ENCODE results near the gene TMEM242. TPM values are rescaled to one million over a fixed set of nuclear protein-coding genes. Genes with fewer than 3 reads are reported as not detected.

Gene TMEM242
- total and polyA plus RNA-seq, 2 donors (not counting 3 experiments of a cell fraction or from before 2014, with no cell fraction given): 5.3 to 15.5 TPM

- H3K9ac ChIP-seq (replicated peaks; ENCODE audit: extremely low read depth, insufficient read depth, low read length): no peak overlapping the region
- TF ChIP-seq CTCF (IDR thresholded peaks at IDR 0.05; ENCODE audit: extremely low read depth in 1 of 2, insufficient read depth in 1 of 2, low read depth in 1 of 2, low read length in 2 of 2) (no peak), POLR2A (IDR thresholded peaks at IDR 0.05; ENCODE audit: low read depth, low read length) (no peak)
- intact Hi-C loops (cut with micrococcal nuclease): loop anchor here (5.0 kb wide), 1 partner anchor 239 kb away; no protein-coding TSS in a partner anchor
- no peaks in the 10 kb centered on the region for H3K27me3 ChIP-seq (ENCODE audit: control insufficient read depth in 2 of 2, insufficient read depth in 2 of 2, low read length in 2 of 2)
- no peak for FAIRE-seq
- no peak overlapping the region for H2AFZ ChIP-seq (ENCODE audit: low read depth, low read length)
- H3K4me2 ChIP-seq (ENCODE audit: insufficient read depth, low read length): no peak overlapping the region
- no peak overlapping the region for H3K4me3 ChIP-seq (replicated peaks in 1 of 3; ENCODE audit: insufficient read depth in 1 of 3, low read depth in 1 of 3, low read length in 3 of 3)
- no TSS peak for BruUV-seq (replicated peaks)
- dilution Hi-C loops (cut with MboI; ENCODE audit: extremely low pct_ligation_motif_present, low sequenced_read_pairs): no loop called here
- H4K20me1 ChIP-seq (replicated peaks; ENCODE audit: control insufficient read depth, extremely low read depth, insufficient read depth, low read length): no peaks in the 10 kb centered on the region
- CTCF ChIA-PET: interaction anchor here (1.0 to 1.3 kb wide), 3 partner anchors 18 to 52 kb away, joined by 3 to 4 read pairs (median 4); no protein-coding TSS in a partner anchor
- no peak overlapping the region for H3K27ac ChIP-seq (ENCODE audit: insufficient read depth, low read depth, low read length)
- H3K79me2 ChIP-seq (ENCODE audit: control insufficient read depth, insufficient read depth, low read length): no peaks in the 10 kb centered on the region
- POLR2A ChIA-PET: no interaction called here
- no peaks in the 10 kb centered on the region for H3K36me3 ChIP-seq (ENCODE audit: control insufficient read depth in 2 of 2, extremely low read depth in 1 of 2, insufficient read depth in 2 of 2, low read length in 2 of 2)
- no peaks in the 10 kb centered on the region for H3K9me1 ChIP-seq (replicated peaks; ENCODE audit: control insufficient read depth, extremely low read depth, insufficient read depth, low read length)
- H3K9me3 ChIP-seq (replicated peaks; ENCODE audit: control insufficient read depth, insufficient read depth, low read length): no peaks in the 10 kb centered on the region
- no peak for DNase-seq (ENCODE audit: low read depth, low spot score)
- H3K4me1 ChIP-seq (ENCODE audit: control insufficient read depth, extremely low read depth, insufficient read depth, low read length): peaks cover 19% of the 10 kb centered on the region
Measured at GRCh38 chr6:157271441-157271840, 51.9 kb downstream of the TMEM242 start.

DNA sequence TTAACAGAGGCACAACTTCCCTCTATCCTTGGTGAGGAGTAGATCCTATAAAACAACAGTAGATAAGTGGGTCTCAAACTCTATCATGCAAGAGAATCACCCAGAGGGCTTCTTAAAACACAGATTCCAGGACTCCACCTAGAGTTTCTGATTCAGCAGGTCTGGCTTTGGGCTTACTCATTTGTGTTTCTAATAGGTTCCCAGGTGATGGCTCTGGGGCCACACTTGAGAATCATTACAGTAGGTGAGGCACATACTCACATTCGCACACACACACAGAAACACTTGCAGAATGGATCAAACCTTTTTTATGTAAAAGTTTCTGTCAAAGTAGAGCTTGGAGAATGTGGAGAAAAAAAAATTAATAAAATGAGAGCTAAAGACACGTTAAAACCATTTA lies 52.4 kb downstream of the TMEM242 start:
- dilution Hi-C loops (cut with MboI; ENCODE audit: extremely low pct_ligation_motif_present, low sequenced_read_pairs) (no loop called here), intact Hi-C loops (cut with micrococcal nuclease) (loop anchor here (5.0 kb wide), 1 partner anchor 239 kb away; no protein-coding TSS in a partner anchor)
- Histone ChIP-seq H3K36me3 (ENCODE audit: control insufficient read depth in 2 of 2, extremely low read depth in 1 of 2, insufficient read depth in 2 of 2, low read length in 2 of 2) (no peaks in the 10 kb centered on the region), H3K4me2 (ENCODE audit: insufficient read depth, low read length) (no peak overlapping the region), H3K9me1 (replicated peaks; ENCODE audit: control insufficient read depth, extremely low read depth, insufficient read depth, low read length) (no peaks in the 10 kb centered on the region), H3K9ac (replicated peaks; ENCODE audit: extremely low read depth, insufficient read depth, low read length) (no peak overlapping the region), H4K20me1 (replicated peaks; ENCODE audit: control insufficient read depth, extremely low read depth, insufficient read depth, low read length) (no peaks in the 10 kb centered on the region), H3K4me1 (ENCODE audit: control insufficient read depth, extremely low read depth, insufficient read depth, low read length) (peaks cover 19% of the 10 kb centered on the region), H2AFZ (ENCODE audit: low read depth, low read length) (no peak overlapping the region), H3K4me3 (replicated peaks in 1 of 3; ENCODE audit: insufficient read depth in 1 of 3, low read depth in 1 of 3, low read length in 3 of 3) (no peak overlapping the region), H3K27ac (ENCODE audit: insufficient read depth, low read depth, low read length) (no peak overlapping the region), H3K27me3 (ENCODE audit: control insufficient read depth in 2 of 2, insufficient read depth in 2 of 2, low read length in 2 of 2) (no peaks in the 10 kb centered on the region), H3K9me3 (replicated peaks; ENCODE audit: control insufficient read depth, insufficient read depth, low read length) (no peaks in the 10 kb centered on the region), H3K79me2 (ENCODE audit: control insufficient read depth, insufficient read depth, low read length) (no peaks in the 10 kb centered on the region)
- no peak for DNase-seq (ENCODE audit: low read depth, low spot score)
- TF ChIP-seq POLR2AphosphoS5 (IDR thresholded peaks at IDR 0.05; ENCODE audit: insufficient read depth, low read depth, low read length) (no peak), MYC (IDR thresholded peaks at IDR 0.05; ENCODE audit: low read depth, low read length) (no peak), CTCF (IDR thresholded peaks at IDR 0.05; ENCODE audit: extremely low read depth in 1 of 2, insufficient read depth in 1 of 2, low read depth in 1 of 2, low read length in 2 of 2) (no peak), JUN (IDR thresholded peaks at IDR 0.05; ENCODE audit: borderline replicate concordance, insufficient read depth, insufficient read length, low read depth) (no peak), FOS (IDR thresholded peaks at IDR 0.05; ENCODE audit: borderline replicate concordance, insufficient read depth, low read length) (no peak), GATA2 (IDR thresholded peaks at IDR 0.05; ENCODE audit: insufficient read depth, insufficient read length, low read depth, low read length) (no peak), EZH2 (IDR thresholded peaks at IDR 0.05; ENCODE audit: borderline replicate concordance, low read depth, low read length, severe bottlenecking) (no peak), MAX (IDR thresholded peaks at IDR 0.05; ENCODE audit: insufficient read depth, insufficient read length) (no peak)
- FAIRE-seq: no peak
- no TSS peak for BruUV-seq (replicated peaks)
- CTCF ChIA-PET: interaction anchor here (1.2 kb wide), 1 partner anchor 35 kb away, joined by 4 read pairs; no protein-coding TSS in a partner anchor
- POLR2A ChIA-PET: no interaction called here

Measured in endothelial cell of umbilical vein (primary cell).